ENCODE data around the gene DOK1. TPM values are rescaled to one million over a fixed set of nuclear protein-coding genes. Genes with fewer than 3 reads are reported as not detected.

The DOK1 gene
- total RNA-seq, 1 donor from 2014 or later, result 11.9 TPM

DNA sequence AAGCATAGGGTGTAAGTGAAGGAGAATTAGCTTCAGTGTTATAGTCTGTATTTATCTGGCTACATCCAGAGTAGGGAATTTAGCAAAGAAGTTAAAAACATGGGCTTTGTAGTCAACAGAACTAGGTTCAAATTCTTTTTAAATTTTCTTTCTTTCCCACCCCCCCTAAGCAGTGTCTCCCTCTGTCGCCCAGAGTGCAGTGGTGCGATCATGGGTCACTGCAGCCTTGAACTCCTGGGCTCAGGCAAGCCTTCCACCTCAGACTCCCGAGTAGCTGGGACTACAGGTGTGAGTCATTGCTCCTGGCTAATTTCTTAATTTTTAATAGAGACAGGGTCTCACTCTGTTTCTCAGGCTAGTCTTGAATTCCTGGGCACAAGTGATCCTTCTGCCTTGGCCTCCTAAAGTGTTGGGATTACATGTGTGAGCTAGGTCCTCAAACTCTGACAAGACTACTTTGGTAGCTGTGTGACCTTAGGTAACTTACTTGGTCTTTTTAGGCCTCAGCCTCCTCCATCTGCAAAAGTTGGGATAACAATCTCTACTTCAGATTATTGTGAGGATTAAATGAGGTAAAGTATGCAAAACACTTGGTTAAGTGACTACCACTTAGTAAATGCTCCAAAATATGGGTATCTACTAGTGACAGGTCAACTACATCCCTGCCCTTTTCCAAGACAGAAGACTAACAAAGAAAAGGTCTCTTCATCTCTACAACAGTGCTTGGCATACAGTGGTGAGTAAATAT lies 17.8 kb downstream of the DOK1 start:
- TF ChIP-seq, protein P1, sequence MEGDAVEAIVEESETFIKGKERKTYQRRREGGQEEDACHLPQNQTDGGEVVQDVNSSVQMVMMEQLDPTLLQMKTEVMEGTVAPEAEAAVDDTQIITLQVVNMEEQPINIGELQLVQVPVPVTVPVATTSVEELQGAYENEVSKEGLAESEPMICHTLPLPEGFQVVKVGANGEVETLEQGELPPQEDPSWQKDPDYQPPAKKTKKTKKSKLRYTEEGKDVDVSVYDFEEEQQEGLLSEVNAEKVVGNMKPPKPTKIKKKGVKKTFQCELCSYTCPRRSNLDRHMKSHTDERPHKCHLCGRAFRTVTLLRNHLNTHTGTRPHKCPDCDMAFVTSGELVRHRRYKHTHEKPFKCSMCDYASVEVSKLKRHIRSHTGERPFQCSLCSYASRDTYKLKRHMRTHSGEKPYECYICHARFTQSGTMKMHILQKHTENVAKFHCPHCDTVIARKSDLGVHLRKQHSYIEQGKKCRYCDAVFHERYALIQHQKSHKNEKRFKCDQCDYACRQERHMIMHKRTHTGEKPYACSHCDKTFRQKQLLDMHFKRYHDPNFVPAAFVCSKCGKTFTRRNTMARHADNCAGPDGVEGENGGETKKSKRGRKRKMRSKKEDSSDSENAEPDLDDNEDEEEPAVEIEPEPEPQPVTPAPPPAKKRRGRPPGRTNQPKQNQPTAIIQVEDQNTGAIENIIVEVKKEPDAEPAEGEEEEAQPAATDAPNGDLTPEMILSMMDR (IDR thresholded peaks at IDR 0.05; ENCODE audit: unreplicated experiment), result no peak
- DNase-seq (ENCODE audit: low spot score in 2 of 2, unreplicated experiment in 2 of 2), result no peak
- Mint-ChIP-seq H3K36me3 (peaks cover 3% of the 10 kb centered on the region), H3K4me3 (no peak overlapping the region), H3K9me3 (no peaks in the 10 kb centered on the region), H3K27me3 (ENCODE audit: low read depth) (peaks cover 5% of the 10 kb centered on the region), H3K27ac (no peak overlapping the region), H3K4me1 (peaks cover 3% of the 10 kb centered on the region)

DNA sequence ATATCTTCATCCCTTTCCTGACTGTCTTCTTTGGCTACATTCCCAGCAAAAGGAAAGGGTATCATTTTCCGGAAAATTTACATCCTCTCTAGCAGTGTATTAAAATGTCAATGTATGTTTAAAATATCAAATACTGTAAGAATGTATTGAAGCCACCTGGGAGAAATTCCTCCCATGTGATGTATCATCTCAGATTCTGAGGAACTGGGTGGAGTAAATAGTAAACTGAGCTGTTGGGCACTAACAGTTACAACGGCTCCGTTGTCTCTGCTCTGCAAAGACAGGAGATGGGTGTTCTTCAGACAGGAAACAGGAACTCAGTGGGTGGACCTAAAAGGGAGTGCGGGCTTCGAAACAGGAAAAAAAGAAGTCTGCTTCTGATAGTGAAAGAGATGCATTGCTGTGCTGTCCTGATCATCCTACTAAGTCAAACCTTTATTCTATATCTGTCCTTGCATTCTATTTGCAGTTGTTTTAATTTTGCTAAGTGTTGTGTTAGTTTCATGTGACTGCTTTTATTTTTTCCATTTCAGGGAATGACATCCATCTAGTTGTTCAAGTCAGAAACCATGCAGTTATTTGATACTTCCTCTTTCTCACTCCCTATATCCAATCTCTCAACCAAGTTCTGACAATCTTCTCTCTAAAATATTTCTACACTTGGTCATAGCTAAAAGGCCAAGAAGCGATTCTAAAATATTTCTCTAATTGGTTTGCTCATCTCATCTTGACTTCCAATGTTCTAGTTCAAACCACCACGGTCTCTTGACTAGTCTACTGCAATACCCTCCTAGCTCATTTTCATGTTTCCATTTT lies 19.4 kb downstream of the DOK1 start:
- no peaks in the 10 kb centered on the region for H3K27me3 Mint-ChIP-seq (ENCODE audit: low read depth)
- no peaks in the 10 kb centered on the region for H3K9me3 Mint-ChIP-seq
- H3K36me3 Mint-ChIP-seq, result no peaks in the 10 kb centered on the region
- H3K4me3 Mint-ChIP-seq, result no peak overlapping the region
- H3K27ac Mint-ChIP-seq, result no peak overlapping the region
- TF ChIP-seq, protein P1 (IDR thresholded peaks at IDR 0.05; ENCODE audit: unreplicated experiment), result no peak
- no peaks in the 10 kb centered on the region for H3K4me1 Mint-ChIP-seq
- no peak for DNase-seq (ENCODE audit: low spot score in 2 of 2, unreplicated experiment in 2 of 2)

DNA sequence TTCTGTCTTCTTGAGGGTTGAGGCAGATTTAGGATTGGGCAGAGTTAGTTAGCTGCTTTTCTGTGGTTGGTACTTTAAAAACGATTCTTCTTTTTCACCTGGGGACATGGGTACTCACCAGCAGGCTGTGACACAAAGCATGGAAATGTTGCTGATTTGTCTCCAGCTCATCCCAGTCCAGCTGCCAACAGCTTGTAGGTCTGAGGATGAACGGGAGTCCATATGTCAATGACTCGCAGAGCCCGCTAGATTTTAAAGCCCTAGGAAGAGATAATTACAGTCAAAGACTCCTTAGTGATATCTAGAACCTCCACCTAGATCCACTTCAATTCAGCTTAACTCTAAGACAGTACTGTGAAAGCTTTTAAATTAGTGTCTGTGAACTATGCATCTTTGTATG lies 20.8 kb downstream of the DOK1 start:
- TF ChIP-seq, protein P1 (IDR thresholded peaks at IDR 0.05; ENCODE audit: unreplicated experiment), result no peak
- no peak overlapping the region for H3K27ac Mint-ChIP-seq
- no peaks in the 10 kb centered on the region for H3K36me3 Mint-ChIP-seq
- H3K9me3 Mint-ChIP-seq, result no peaks in the 10 kb centered on the region
- H3K4me1 Mint-ChIP-seq, result no peaks in the 10 kb centered on the region
- H3K4me3 Mint-ChIP-seq, result no peak overlapping the region
- DNase-seq (ENCODE audit: low spot score in 2 of 2, unreplicated experiment in 2 of 2), result no peak
- no peaks in the 10 kb centered on the region for H3K27me3 Mint-ChIP-seq (ENCODE audit: low read depth)

DNA sequence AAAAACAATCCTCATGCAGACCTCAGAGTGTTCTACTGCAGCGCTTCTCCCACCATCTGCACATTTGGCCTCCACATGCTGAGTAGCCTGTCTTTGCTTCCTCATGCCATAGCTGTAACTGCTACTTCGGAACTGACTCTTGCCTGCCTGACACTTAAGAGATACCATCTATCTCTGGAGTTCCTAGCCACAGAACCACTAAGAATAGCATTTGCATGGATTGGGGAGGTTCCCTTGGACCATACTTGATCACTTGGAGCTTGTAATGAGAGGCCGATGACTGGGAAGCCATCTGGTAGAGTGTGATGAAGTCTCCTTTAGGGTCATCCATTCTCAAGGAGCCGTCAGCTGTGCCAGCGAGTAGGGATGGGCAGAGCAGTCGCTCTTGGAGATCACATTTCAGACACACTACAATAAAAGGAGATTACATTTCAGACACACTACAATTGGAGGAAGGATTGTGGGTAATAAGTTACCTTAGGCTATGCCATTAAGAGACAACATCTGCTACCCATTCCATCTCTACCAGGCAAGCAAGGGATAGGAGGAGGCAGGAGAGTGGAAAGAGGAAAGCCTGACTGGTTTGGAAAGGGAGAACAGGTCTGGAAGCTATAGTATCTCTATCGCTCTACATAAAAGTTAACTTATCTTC lies 21.8 kb downstream of the DOK1 start:
- TF ChIP-seq, protein P1 (IDR thresholded peaks at IDR 0.05; ENCODE audit: unreplicated experiment), result no peak
- H3K4me3 Mint-ChIP-seq, result no peak overlapping the region
- H3K36me3 Mint-ChIP-seq, result no peaks in the 10 kb centered on the region
- no peak for DNase-seq (ENCODE audit: low spot score in 2 of 2, unreplicated experiment in 2 of 2)
- H3K4me1 Mint-ChIP-seq, result no peaks in the 10 kb centered on the region
- no peaks in the 10 kb centered on the region for H3K9me3 Mint-ChIP-seq
- no peaks in the 10 kb centered on the region for H3K27me3 Mint-ChIP-seq (ENCODE audit: low read depth)
- H3K27ac Mint-ChIP-seq, result no peak overlapping the region

DNA sequence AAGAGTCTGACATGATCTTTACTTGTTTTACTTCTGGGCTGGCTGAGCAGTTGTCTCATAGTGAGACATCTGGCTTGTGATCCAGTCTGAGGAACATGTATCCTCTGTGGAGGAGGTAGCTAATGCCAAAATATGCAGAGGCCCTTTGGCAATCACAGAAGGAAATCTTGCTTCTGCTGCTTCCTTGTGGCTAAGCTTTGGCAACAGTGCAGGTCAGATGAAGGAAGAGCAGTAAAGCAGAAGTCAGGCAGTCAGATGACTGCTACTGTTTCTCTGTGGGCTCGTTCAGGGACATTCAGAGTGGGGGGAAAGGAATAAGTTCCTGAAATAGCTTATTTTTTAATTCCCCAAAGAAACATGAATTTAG lies 22.3 kb downstream of the DOK1 start:
- Mint-ChIP-seq H3K4me3 (no peak overlapping the region), H3K9me3 (no peaks in the 10 kb centered on the region), H3K27me3 (ENCODE audit: low read depth) (no peaks in the 10 kb centered on the region), H3K4me1 (no peaks in the 10 kb centered on the region), H3K27ac (no peak overlapping the region), H3K36me3 (no peaks in the 10 kb centered on the region)
- TF ChIP-seq, protein P1 (IDR thresholded peaks at IDR 0.05; ENCODE audit: unreplicated experiment), result no peak
- DNase-seq (ENCODE audit: low spot score in 2 of 2, unreplicated experiment in 2 of 2), result no peak
